H1 (cell line): ENCODE results near the gene SLC13A3. TPM values are rescaled to one million over a fixed set of nuclear protein-coding genes. Genes with fewer than 3 reads are reported as not detected.
A peak's percentile ranks its signal among the peaks of the same experiment; 100 is the strongest.

ENCODE experiments used
- CTCF ChIA-PET: fragments of 300-600 bp; sonication (Branson Sonifier 250); formaldehyde crosslinking; loops from one replicate; lab custom pipeline; 2021; ENCODE audit not compliant: partially characterized antibody; lab: Charles Lee
- POLR2A ChIA-PET: fragments of 300-600 bp; sonication (Branson Sonifier 250); formaldehyde crosslinking; loops from one replicate; lab custom pipeline; 2021; ENCODE audit warnings: inconsistent platforms; ENCODE audit not compliant: partially characterized antibody; lab: Charles Lee
- DNase-seq, 2 experiments: peaks; one replicate each; pipeline versions ENCODE4 v3.0.0 to v3.0.0-alpha.2; 2010 to 2022; ENCODE audit warnings: low spot score in 2 of 2, low read depth in 1 of 2, mixed read lengths in 1 of 2
- FAIRE-seq: peaks from 2 replicates; lab custom pipeline; 2011; peaks lifted over from hg19 to GRCh38; lab: Jason Lieb, UNC
- H2AFZ ChIP-seq: 2 replicates; pipeline ENCODE4 v1.8.1; 2012; ENCODE audit warnings: low read length, inconsistent platforms
- H2AK5ac ChIP-seq: 2 replicates; pipeline ENCODE4 v1.6.1; 2013; ENCODE audit warnings: low read depth, low read length
- H2BK120ac ChIP-seq: replicated peaks from 2 replicates; pipeline ENCODE3; 2013; ENCODE audit warnings: low read depth, low read length, inconsistent platforms
- H2BK12ac ChIP-seq: 2 replicates; pipeline ENCODE4 v1.6.1; 2013; ENCODE audit warnings: low read depth, low read length
- H2BK15ac ChIP-seq: 2 replicates; pipeline ENCODE4 v1.6.1; 2013; ENCODE audit warnings: low read length
- H2BK20ac ChIP-seq: 2 replicates; pipeline ENCODE4 v1.6.1; 2013; ENCODE audit warnings: low read length
- H2BK5ac ChIP-seq: 2 replicates; pipeline ENCODE4 v1.6.1; 2013; ENCODE audit warnings: low read depth, low read length
- H3K14ac ChIP-seq: 2 replicates; pipeline ENCODE4 v1.6.1; 2013; ENCODE audit warnings: inconsistent platforms; ENCODE audit not compliant: insufficient read length
- H3K18ac ChIP-seq: 2 replicates; pipeline ENCODE4 v1.6.1; 2013; ENCODE audit warnings: low read length; ENCODE audit errors: extremely low read depth
- H3K23ac ChIP-seq: 2 replicates; pipeline ENCODE4 v1.6.1; 2013; ENCODE audit warnings: inconsistent platforms; ENCODE audit not compliant: insufficient read length
- H3K23me2 ChIP-seq: 2 replicates; pipeline ENCODE4 v1.6.1; 2013; ENCODE audit warnings: low read depth, low read length
- H3K27ac ChIP-seq: 2 replicates; pipeline ENCODE4 v1.6.1; 2011; ENCODE audit warnings: low read depth, low read length, inconsistent platforms
- H3K27me3 ChIP-seq, 4 experiments: replicated peaks in 1 of 4; 1 replicate in 1 of 4; 2 replicates in 3 of 4; pipeline versions ENCODE4 v1.6.1 to v1.8.1; 2011 to 2013; ENCODE audit warnings: low read length in 3 of 4, mild to moderate bottlenecking in 3 of 4, inconsistent platforms in 2 of 4, mixed read lengths in 2 of 4, moderate library complexity in 1 of 4; ENCODE audit not compliant: control insufficient read depth in 3 of 4, insufficient read depth in 3 of 4; ENCODE audit errors: extremely low read depth in 1 of 4
- H3K36me3 ChIP-seq, 4 experiments: 2 replicates each; pipeline versions ENCODE4 v1.6.1 to v1.8.1; 2011 to 2013; ENCODE audit warnings: mild to moderate bottlenecking in 4 of 4, low read length in 3 of 4, moderate library complexity in 2 of 4, control low read depth in 1 of 4, inconsistent platforms in 1 of 4; ENCODE audit not compliant: insufficient read depth in 4 of 4, control insufficient read depth in 2 of 4
- H3K4ac ChIP-seq: replicated peaks from 2 replicates; pipeline ENCODE3; 2013; ENCODE audit warnings: low read length, low read depth, mixed read lengths, inconsistent platforms; ENCODE audit not compliant: insufficient read length
- H3K4me1 ChIP-seq, 4 experiments: replicated peaks in 1 of 4; 1 replicate in 1 of 4; 2 replicates in 3 of 4; pipeline versions ENCODE4 v1.6.1 to v1.8.1; 2011 to 2013; ENCODE audit warnings: low read length in 3 of 4, inconsistent platforms in 2 of 4, mixed read lengths in 1 of 4; ENCODE audit not compliant: insufficient read depth in 4 of 4, control insufficient read depth in 3 of 4
- H3K4me2 ChIP-seq, 2 experiments: 2 replicates each; pipeline versions ENCODE4 v1.6.1 to v1.8.1; 2011 to 2013; ENCODE audit warnings: low read depth in 2 of 2, low read length in 2 of 2, control low read depth in 1 of 2, inconsistent platforms in 1 of 2, mild to moderate bottlenecking in 1 of 2; ENCODE audit not compliant: insufficient read depth in 1 of 2
- H3K4me3 ChIP-seq, 4 experiments: fragments of 200-600, 300-600 bp in 1 of 4; sonication (generic), shearing (Covaris generic), sonication (Bioruptor Twin) in 1 of 4; 2 replicates each; pipeline versions ENCODE4 v1.5.1 to v1.8.1; 2011 to 2016; ENCODE audit warnings: low read length in 4 of 4, low read depth in 3 of 4, control low read depth in 2 of 4, inconsistent platforms in 2 of 4, mild to moderate bottlenecking in 2 of 4, mixed read lengths in 1 of 4, moderate library complexity in 1 of 4; ENCODE audit not compliant: insufficient read depth in 2 of 4; ENCODE audit errors: extremely low read depth in 1 of 4
- H3K56ac ChIP-seq: replicated peaks from 2 replicates; pipeline ENCODE3; 2013; ENCODE audit warnings: low read depth, mild to moderate bottlenecking, mixed read lengths, low read length, inconsistent platforms; ENCODE audit not compliant: insufficient read length
- H3K79me1 ChIP-seq: 2 replicates; pipeline ENCODE4 v1.6.1; 2013; ENCODE audit warnings: low read depth, low read length, control low read depth
- H3K79me2 ChIP-seq, 2 experiments: 2 replicates each; pipeline versions ENCODE4 v1.6.1 to v1.8.1; 2012 to 2013; ENCODE audit warnings: low read length in 2 of 2, mild to moderate bottlenecking in 2 of 2, inconsistent platforms in 1 of 2; ENCODE audit not compliant: insufficient read depth in 2 of 2, control insufficient read depth in 1 of 2
- H3K9ac ChIP-seq, 4 experiments: replicated peaks in 1 of 4; 1 replicate in 1 of 4; 2 replicates in 3 of 4; pipeline versions ENCODE4 v1.6.1 to v1.8.1; 2011 to 2013; ENCODE audit warnings: low read depth in 3 of 4, low read length in 3 of 4, control low read depth in 2 of 4, mild to moderate bottlenecking in 2 of 4, moderate library complexity in 2 of 4, inconsistent platforms in 1 of 4; ENCODE audit errors: extremely low read depth in 1 of 4
- H3K9me3 ChIP-seq, 2 experiments: 2 replicates each; pipeline versions ENCODE4 v1.6.1 to v1.8.1; 2012 to 2013; ENCODE audit warnings: mild to moderate bottlenecking in 2 of 2, moderate library complexity in 2 of 2, control low read depth in 1 of 2, inconsistent platforms in 1 of 2, low read depth in 1 of 2, low read length in 1 of 2, mixed read lengths in 1 of 2; ENCODE audit not compliant: insufficient read depth in 2 of 2
- H4K20me1 ChIP-seq, 2 experiments: replicated peaks in 1 of 2; 2 replicates each; pipeline versions ENCODE3 to v1.8.1; 2011 to 2013; ENCODE audit warnings: inconsistent platforms in 2 of 2, low read length in 2 of 2, mild to moderate bottlenecking in 1 of 2; ENCODE audit not compliant: insufficient read depth in 2 of 2, control insufficient read depth in 1 of 2
- H4K5ac ChIP-seq: 2 replicates; pipeline ENCODE4 v1.6.1; 2013; ENCODE audit warnings: low read length, low read depth, mixed read lengths, inconsistent platforms; ENCODE audit not compliant: insufficient read length
- H4K8ac ChIP-seq: 2 replicates; pipeline ENCODE4 v1.8.0; 2013; ENCODE audit warnings: mild to moderate bottlenecking, moderate library complexity, low read length, inconsistent platforms; ENCODE audit not compliant: insufficient read depth; ENCODE audit errors: extremely low read depth
- H4K91ac ChIP-seq: replicated peaks from 2 replicates; pipeline ENCODE3; 2013; ENCODE audit warnings: low read length, mixed read lengths, inconsistent platforms; ENCODE audit not compliant: insufficient read length
- BCL11A ChIP-seq, 2 experiments: IDR thresholded peaks; one replicate each; pipeline ENCODE4 v1.6.1; 2011; ENCODE audit warnings: low read depth in 2 of 2, low read length in 2 of 2, mild to moderate bottlenecking in 2 of 2
- CEBPB ChIP-seq: IDR thresholded peaks from 2 replicates; pipeline ENCODE4 v1.6.1; 2012; ENCODE audit warnings: low read depth, low read length
- CHD1 ChIP-seq: IDR thresholded peaks from 2 replicates; pipeline ENCODE4 v1.6.1; 2012; ENCODE audit warnings: low read depth, low read length, improper control_type of control experiment
- CHD2 ChIP-seq: IDR thresholded peaks from 2 replicates; pipeline ENCODE4 v1.6.1; 2012; ENCODE audit warnings: low read length, improper control_type of control experiment
- FOSL1 ChIP-seq: IDR thresholded peaks from 2 replicates; pipeline ENCODE4 v1.6.1; 2011; ENCODE audit warnings: mild to moderate bottlenecking, low read depth, low read length, moderate library complexity; ENCODE audit not compliant: insufficient read depth
- JUND ChIP-seq: IDR thresholded peaks from 2 replicates; pipeline ENCODE4 v1.6.1; 2011; ENCODE audit warnings: mild to moderate bottlenecking, improper control_type of control experiment, low read length
- POLR2A ChIP-seq, 2 experiments: IDR thresholded peaks; 1 replicate in 1 of 2; 2 replicates in 1 of 2; pipeline ENCODE4 v1.6.1; 2011; ENCODE audit warnings: low read depth in 2 of 2, low read length in 2 of 2, mild to moderate bottlenecking in 2 of 2; ENCODE audit errors: control extremely low read depth in 1 of 2
- SP2 ChIP-seq: IDR thresholded peaks from 2 replicates; pipeline ENCODE4 v1.6.1; 2012; ENCODE audit warnings: mild to moderate bottlenecking, low read length, inconsistent platforms
- SP4 ChIP-seq: IDR thresholded peaks from 2 replicates; pipeline ENCODE4 v1.6.1; 2012; ENCODE audit warnings: low read length, inconsistent platforms
- SRF ChIP-seq: IDR thresholded peaks from 2 replicates; pipeline ENCODE4 v1.6.1; 2011; ENCODE audit warnings: mild to moderate bottlenecking, low read depth, low read length, moderate library complexity
- SUZ12 ChIP-seq: fragments of 200-600 bp; sonication (generic); IDR thresholded peaks from 2 replicates; pipeline ENCODE4 v1.6.1; 2012; ENCODE audit warnings: mild to moderate bottlenecking, inconsistent platforms, low read length, moderate library complexity, mixed read lengths
- TCF12 ChIP-seq: IDR thresholded peaks from 2 replicates; pipeline ENCODE4 v1.6.1; 2011; ENCODE audit warnings: low read depth, mild to moderate bottlenecking, low read length
- ZNF274 ChIP-seq: IDR thresholded peaks from 2 replicates; pipeline ENCODE4 v1.7.0; 2012; ENCODE audit warnings: low read length, borderline replicate concordance; ENCODE audit errors: extremely low read depth
- WGBS, 2 experiments: shearing (Covaris generic) in 1 of 2; methylation state at CpG; one replicate each; pipeline versions ENCODE4 v1.1.6 to v1.1.7; 2013 to 2015; ENCODE audit warnings: low lambda C conversion rate in 2 of 2, mixed read lengths in 2 of 2, inconsistent platforms in 1 of 2, low coverage in 1 of 2, missing lambda C conversion rate in 1 of 2; ENCODE audit not compliant: insufficient replicate concordance in 2 of 2, insufficient coverage in 1 of 2, insufficient read length in 1 of 2; ENCODE audit errors: extremely low coverage in 1 of 2, missing lambda C conversion rate in 1 of 2; 5-methylcytosine and 5-hydroxymethylcytosine counted together
- polyA plus RNA-seq, 7 experiments: library from polyadenylated mRNA; depleted of rRNA in 3 of 7; stranded (reverse) in 5 of 7; unstranded in 2 of 7; fragments of >200 nt in 5 of 7; fragments of 200-250 nt in 2 of 7; gene quantifications; 1 replicate in 5 of 7; 2 replicates in 1 of 7; 4 replicates in 1 of 7; pipeline versions ENCODE4 v1.2.1 to v1.2.3, GENCODE V29; 2011 to 2013; ENCODE audit warnings: missing spikeins in 2 of 7, mixed read lengths in 2 of 7
- total RNA-seq: library from RNA; stranded (reverse); fragmentation: NEBNext Ultra II Directional; extraction: Animal tissue kit (Norgen Biotek cat#: 25700); gene quantifications from 2 replicates; pipeline ENCODE4 v1.2.1, GENCODE V29; 2021

Gene SLC13A3
- total and polyA plus RNA-seq, 2 of the 8 experiments (the other 6 are each of a cell fraction or from before 2014, with no cell fraction given), result 9.4 to 12.6 TPM

GRCh38 chr20:46689754-46690085 lies 38.5 kb upstream of the SLC13A3 start:
- WGBS, 2 experiments, result 1% methylated on average over 12 of the region's 12 CpGs; no CpG with 5 or more reads in 1 of the 2 experiments
- Histone ChIP-seq H4K5ac (peak overlapping the region; percentile 93), H4K20me1 (no peaks in the 10 kb centered on the region), H3K36me3 (peaks cover 2 to 22% (median 12%) of the 10 kb centered on the region in 4 experiments; a peak in 5 of 8 replicates), H3K79me1 (0 out of 2 replicates have a peak, but pooled peaks cover 6% of the 10 kb centered on the region), H2AFZ (peak overlapping the region; percentile 89; the same call in 1 of the 2 replicates), H3K4ac (peak overlapping the region; percentile 28), H2AK5ac (no peak overlapping the region), H4K91ac (no peak overlapping the region), H4K8ac (no peak overlapping the region), H2BK15ac (no peak overlapping the region), H3K23me2 (peaks cover 6% of the 10 kb centered on the region), H3K4me3 (peak overlapping the region; percentile 40 to 81 (median 58); a peak in 6 of 8 replicates), H3K27me3 (no peaks in the 10 kb centered on the region), H3K9ac (peak overlapping the region in 1 of 4 experiments; percentile 96; a peak in 4 of 7 replicates), H3K4me1 (peaks cover 0 to 6% (median 3%) of the 10 kb centered on the region in 4 experiments; a peak in 4 of 7 replicates), H3K79me2 (peaks cover 10 to 41% of the 10 kb centered on the region in 2 experiments), H2BK20ac (no peak overlapping the region), H3K23ac (no peak overlapping the region), H2BK12ac (no peak overlapping the region), H2BK120ac (no peak overlapping the region), H2BK5ac (peak overlapping the region; percentile 69; the same call in 1 of the 2 replicates), H3K9me3 (no peaks in the 10 kb centered on the region; a peak in 1 of 4 replicates), H3K27ac (no peak overlapping the region), H3K14ac (no peak overlapping the region), H3K18ac (peak overlapping the region; percentile 88), H3K56ac (no peak overlapping the region), H3K4me2 (peak overlapping the region; percentile 83 to 84)
- no peak for FAIRE-seq
- no peak for TF ChIP-seq POLR2A (IDR thresholded peaks at IDR 0.05; ENCODE audit: control extremely low read depth in 1 of 2, low read depth in 2 of 2, low read length in 2 of 2)
- no peak for TF ChIP-seq SRF
- no peak for TF ChIP-seq SP2
- TF ChIP-seq JUND, result no peak
- no peak for TF ChIP-seq CHD1
- no peak for TF ChIP-seq ZNF274
- no peak for TF ChIP-seq FOSL1
- TF ChIP-seq SUZ12, result no peak
- TF ChIP-seq SP4, result no peak
- no peak for TF ChIP-seq BCL11A (IDR thresholded peaks at IDR 0.05; ENCODE audit: low read depth in 2 of 2, low read length in 2 of 2)
- TF ChIP-seq CHD2, result no peak
- TF ChIP-seq CEBPB, result no peak
- no peak for TF ChIP-seq TCF12
- POLR2A ChIA-PET, result interaction anchor here (1.0 to 3.4 kb wide), 7 partner anchors 8 to 130 kb away, joined by 3 to 16 read pairs (median 3); no protein-coding TSS in a partner anchor
- no peak for DNase-seq
- CTCF ChIA-PET, result interaction anchor here (1.3 to 2.2 kb wide), 2 partner anchors 10 to 18 kb away, joined by 4 to 8 read pairs; no protein-coding TSS in a partner anchor
